Heart left ventricle (tissue), 13 donors: Measurements from ENCODE around the gene ANKH.

Experiments
- POLR2A ChIP-seq, 2 donors: fragments of 450-650 bp; IDR thresholded peaks; one replicate each; pipeline ENCODE4 v1.6.1; 2017; ENCODE audit warnings: antibody characterized with exemption in 2 of 2, mild to moderate bottlenecking in 2 of 2, moderate library complexity in 2 of 2
- TF ChIP-seq, protein P1 (sequence below), 12 donors: fragments of 200-600 bp; sonication (generic) in 4 of 12; IDR thresholded peaks; one replicate each; pipeline versions ENCODE4 v1.5.0 to v1.8.0; 2018 to 2022; ENCODE audit warnings: antibody characterized with exemption in 12 of 12, mild to moderate bottlenecking in 5 of 12
- donor health status: ischemic (EF 13 %, LVEDD 7.1; RV severe dilation, severe dysfunction).
- donor health status: DM: no; HTN: yes; CAD: no.
- donor health status: DM: no; HTN: no; CAD: no.
- donor health status: ischemic (EF 25% LVEDD 6.9; RV normal size, moderate dysfunction).
- donor health status: ischemic (EF 25% LVEDD 5.7; RV mildly dilated, moderate dysfunction).
- donor health status: ischemic (EF 35%, LVEDD 5.7; RV mildly dilated, moderate dysfunction).
- donor health status: nonischemic (EF 11% LVEDD 7.7; RV severe dilation, severe dysfunction).
- donor health status: DM: yes; HTN: yes; CAD: no.
- donor health status: PGD.
- donor health status: ischemic (EF 29% LVEDD 5.4; RV normal size, mild dysfunction).
- donor health status: nonischemic (EF 23%, LVEDD 6.1; RV moderate dilation, normal function).

DNA sequence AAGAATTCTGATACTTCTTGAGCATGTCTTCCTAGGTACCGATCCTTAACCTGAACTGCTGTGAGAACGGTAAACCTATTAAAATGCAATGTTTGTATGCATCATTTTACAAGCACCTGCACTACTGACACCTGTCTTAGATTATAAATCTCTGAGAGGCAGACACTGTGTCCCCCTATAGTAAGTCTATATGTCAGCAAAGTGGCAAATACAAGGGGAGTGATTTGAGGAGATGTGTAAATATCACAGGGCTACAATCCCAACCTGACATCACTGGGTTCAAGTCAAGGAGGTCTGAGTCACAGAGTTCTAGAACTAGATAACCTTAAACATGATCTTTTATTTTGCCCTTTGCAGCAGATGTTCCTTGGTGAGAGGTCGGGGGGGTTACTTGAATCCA lies 64.1 kb downstream of the ANKH start:
- TF ChIP-seq, protein P1, sequence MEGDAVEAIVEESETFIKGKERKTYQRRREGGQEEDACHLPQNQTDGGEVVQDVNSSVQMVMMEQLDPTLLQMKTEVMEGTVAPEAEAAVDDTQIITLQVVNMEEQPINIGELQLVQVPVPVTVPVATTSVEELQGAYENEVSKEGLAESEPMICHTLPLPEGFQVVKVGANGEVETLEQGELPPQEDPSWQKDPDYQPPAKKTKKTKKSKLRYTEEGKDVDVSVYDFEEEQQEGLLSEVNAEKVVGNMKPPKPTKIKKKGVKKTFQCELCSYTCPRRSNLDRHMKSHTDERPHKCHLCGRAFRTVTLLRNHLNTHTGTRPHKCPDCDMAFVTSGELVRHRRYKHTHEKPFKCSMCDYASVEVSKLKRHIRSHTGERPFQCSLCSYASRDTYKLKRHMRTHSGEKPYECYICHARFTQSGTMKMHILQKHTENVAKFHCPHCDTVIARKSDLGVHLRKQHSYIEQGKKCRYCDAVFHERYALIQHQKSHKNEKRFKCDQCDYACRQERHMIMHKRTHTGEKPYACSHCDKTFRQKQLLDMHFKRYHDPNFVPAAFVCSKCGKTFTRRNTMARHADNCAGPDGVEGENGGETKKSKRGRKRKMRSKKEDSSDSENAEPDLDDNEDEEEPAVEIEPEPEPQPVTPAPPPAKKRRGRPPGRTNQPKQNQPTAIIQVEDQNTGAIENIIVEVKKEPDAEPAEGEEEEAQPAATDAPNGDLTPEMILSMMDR (IDR thresholded peaks at IDR 0.05): no peak
- TF ChIP-seq POLR2A (IDR thresholded peaks at IDR 0.05): no peak
